ENCODE results near the gene CYTH3. TPM values are rescaled to one million over a fixed set of nuclear protein-coding genes. Genes with fewer than 3 reads are reported as not detected.

The CYTH3 gene
- total RNA-seq, 1 experiment from 2014 or later = 16.7 TPM

DNA sequence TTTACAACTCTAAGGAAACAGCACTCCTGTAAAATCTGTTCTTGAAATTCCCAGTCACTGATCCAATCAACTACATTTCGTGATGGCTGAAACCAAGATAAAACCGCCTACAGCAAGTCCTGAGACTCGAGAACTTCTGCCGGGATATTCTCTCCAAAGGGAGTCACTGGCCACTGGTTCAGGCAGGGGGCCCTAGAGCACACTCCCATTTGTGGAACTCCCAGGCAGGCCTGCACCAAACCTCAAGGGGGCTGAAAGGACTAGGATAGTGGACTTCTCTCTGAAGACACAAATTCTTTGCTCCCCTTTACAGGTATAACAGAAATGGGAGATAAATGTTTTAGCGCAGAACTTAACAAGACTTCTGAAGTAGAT, 16.3 kb downstream of the CYTH3 start:
- Histone ChIP-seq H3K4me1 (ENCODE audit: control insufficient read depth in 1 of 2, insufficient read depth in 2 of 2, low read length in 2 of 2) (peaks cover 0 to 15% of the 10 kb centered on the region in 2 experiments; a peak in 2 of 4 replicates), H3K27me3 (ENCODE audit: insufficient read depth, low read length) (no peaks in the 10 kb centered on the region), H4K20me1 (ENCODE audit: insufficient read depth) (0 out of 2 replicates have a peak, but pooled peaks cover 4% of the 10 kb centered on the region), H3K36me3 (ENCODE audit: control insufficient read depth in 1 of 2, insufficient read depth in 2 of 2, low read length in 2 of 2) (no peaks in the 10 kb centered on the region), H3K9me3 (ENCODE audit: control insufficient read depth in 1 of 2, insufficient read depth in 1 of 2, low read depth in 1 of 2, low read length in 2 of 2) (no peaks in the 10 kb centered on the region), H3K4me2 (ENCODE audit: low read length) (no peak overlapping the region), H3K79me2 (ENCODE audit: insufficient read depth, low read length) (peaks cover 69% of the 10 kb centered on the region), H2AFZ (ENCODE audit: low read depth, low read length, poor library complexity, severe bottlenecking) (no peak overlapping the region), H3K9me2 (ENCODE audit: insufficient read depth) (no peaks in the 10 kb centered on the region), H3K4me3 (replicated peaks in 1 of 2; ENCODE audit: low read depth in 1 of 2, low read length in 2 of 2) (no peak overlapping the region), H3K9ac (ENCODE audit: low read length) (no peak overlapping the region), H3K27ac (ENCODE audit: low read depth, low read length) (no peak overlapping the region)
- ChIA-PET POLR2A (no interaction called here), CTCF (no interaction called here), RAD21 (ENCODE audit: low non-redundant PET in 1 of 2, low total read pairs in 2 of 2, uncharacterized antibody in 2 of 2, unreplicated experiment in 2 of 2) (no interaction called here)
- intact Hi-C loops (cut with micrococcal nuclease) = no loop called here
- ATAC-seq = peak; percentile 47; the same call in 1 of the 2 replicates
- no peak for DNase-seq (ENCODE audit: low read depth, low spot score)
- TF ChIP-seq, protein P1, sequence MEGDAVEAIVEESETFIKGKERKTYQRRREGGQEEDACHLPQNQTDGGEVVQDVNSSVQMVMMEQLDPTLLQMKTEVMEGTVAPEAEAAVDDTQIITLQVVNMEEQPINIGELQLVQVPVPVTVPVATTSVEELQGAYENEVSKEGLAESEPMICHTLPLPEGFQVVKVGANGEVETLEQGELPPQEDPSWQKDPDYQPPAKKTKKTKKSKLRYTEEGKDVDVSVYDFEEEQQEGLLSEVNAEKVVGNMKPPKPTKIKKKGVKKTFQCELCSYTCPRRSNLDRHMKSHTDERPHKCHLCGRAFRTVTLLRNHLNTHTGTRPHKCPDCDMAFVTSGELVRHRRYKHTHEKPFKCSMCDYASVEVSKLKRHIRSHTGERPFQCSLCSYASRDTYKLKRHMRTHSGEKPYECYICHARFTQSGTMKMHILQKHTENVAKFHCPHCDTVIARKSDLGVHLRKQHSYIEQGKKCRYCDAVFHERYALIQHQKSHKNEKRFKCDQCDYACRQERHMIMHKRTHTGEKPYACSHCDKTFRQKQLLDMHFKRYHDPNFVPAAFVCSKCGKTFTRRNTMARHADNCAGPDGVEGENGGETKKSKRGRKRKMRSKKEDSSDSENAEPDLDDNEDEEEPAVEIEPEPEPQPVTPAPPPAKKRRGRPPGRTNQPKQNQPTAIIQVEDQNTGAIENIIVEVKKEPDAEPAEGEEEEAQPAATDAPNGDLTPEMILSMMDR (IDR thresholded peaks at IDR 0.05 in 2 of 3, conservative IDR thresholded peaks at IDR 0.05 in 1 of 3; ENCODE audit: borderline replicate concordance in 1 of 3, insufficient read depth in 1 of 3, low read depth in 2 of 3, low read length in 2 of 3) = peak in 2 of 3 experiments; percentile 4 to 27; a peak in 1 of 6 replicates
- TF ChIP-seq, protein P2, sequence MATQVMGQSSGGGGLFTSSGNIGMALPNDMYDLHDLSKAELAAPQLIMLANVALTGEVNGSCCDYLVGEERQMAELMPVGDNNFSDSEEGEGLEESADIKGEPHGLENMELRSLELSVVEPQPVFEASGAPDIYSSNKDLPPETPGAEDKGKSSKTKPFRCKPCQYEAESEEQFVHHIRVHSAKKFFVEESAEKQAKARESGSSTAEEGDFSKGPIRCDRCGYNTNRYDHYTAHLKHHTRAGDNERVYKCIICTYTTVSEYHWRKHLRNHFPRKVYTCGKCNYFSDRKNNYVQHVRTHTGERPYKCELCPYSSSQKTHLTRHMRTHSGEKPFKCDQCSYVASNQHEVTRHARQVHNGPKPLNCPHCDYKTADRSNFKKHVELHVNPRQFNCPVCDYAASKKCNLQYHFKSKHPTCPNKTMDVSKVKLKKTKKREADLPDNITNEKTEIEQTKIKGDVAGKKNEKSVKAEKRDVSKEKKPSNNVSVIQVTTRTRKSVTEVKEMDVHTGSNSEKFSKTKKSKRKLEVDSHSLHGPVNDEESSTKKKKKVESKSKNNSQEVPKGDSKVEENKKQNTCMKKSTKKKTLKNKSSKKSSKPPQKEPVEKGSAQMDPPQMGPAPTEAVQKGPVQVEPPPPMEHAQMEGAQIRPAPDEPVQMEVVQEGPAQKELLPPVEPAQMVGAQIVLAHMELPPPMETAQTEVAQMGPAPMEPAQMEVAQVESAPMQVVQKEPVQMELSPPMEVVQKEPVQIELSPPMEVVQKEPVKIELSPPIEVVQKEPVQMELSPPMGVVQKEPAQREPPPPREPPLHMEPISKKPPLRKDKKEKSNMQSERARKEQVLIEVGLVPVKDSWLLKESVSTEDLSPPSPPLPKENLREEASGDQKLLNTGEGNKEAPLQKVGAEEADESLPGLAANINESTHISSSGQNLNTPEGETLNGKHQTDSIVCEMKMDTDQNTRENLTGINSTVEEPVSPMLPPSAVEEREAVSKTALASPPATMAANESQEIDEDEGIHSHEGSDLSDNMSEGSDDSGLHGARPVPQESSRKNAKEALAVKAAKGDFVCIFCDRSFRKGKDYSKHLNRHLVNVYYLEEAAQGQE (IDR thresholded peaks at IDR 0.05; ENCODE audit: low read depth) = no peak
- BruUV-seq (replicated peaks) = no TSS peak
